ENCODE results near the gene PRSS53. TPM values are rescaled to one million over a fixed set of nuclear protein-coding genes. Genes with fewer than 3 reads are reported as not detected.
"Not testable (repeated sequence)": the region's sequence is repeated elsewhere in the genome, so short reads cannot be mapped to it uniquely, and the experiment has no call there.

The PRSS53 gene
- total RNA-seq: 1 to 10 TPM; 1.1 to 2.7 (median 1.3) TPM
- long read RNA-seq, donor 1, partial matches to known transcripts: 0 of 1 reads
- long read RNA-seq, donor 1, other reads (novel, unspliced or antisense): 1 of 1 reads
- long read RNA-seq, donor 2, partial matches to known transcripts: 0 of 1 reads
- long read RNA-seq, donor 2, other reads (novel, unspliced or antisense): 1 of 1 reads

DNA sequence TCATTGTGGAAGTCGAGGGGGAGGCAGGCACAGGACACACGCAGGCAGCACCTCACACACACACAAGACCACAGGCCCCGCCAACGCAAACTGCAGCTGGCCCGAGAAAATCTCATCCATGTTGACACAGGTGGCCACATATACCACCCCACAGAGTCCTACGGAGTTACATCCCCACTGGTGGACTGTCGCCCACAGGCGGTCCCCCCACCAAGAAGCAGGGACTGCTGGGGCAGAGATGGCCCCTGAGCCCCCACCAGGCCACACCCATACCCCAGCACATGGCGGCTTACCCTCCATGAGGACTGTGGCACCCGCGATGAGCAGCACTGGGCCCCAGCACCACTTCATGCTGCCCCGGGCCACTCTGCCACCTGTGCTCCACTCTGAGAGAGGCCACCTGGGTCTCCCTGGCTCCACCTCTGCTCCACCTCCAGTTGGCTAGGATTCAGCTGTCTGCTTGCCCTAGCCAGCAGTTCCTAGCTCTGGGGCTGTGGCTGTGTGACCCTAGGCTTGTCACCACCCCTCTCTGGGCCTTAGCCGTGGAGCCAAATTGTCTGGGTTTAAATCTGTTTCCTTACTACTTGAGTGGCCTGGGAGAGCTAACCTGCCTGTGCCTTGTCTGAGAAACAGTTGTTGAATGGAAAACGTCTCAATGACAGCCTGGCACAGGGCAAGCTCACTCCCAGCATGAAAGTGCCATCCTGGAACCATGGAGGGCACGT lies at the start of gene PRSS53:
Gene PRSS53 (minus strand): TSS at position 485 of the 725 bp plus-strand sequence. CDS start 134 bp downstream, at position 351.
- intact Hi-C loops (cut with DNase I, micrococcal nuclease): no loop called here
- no peak within 1 kb of the TSS for H3K4me3 ChIP-seq
- no peaks in the 10 kb centered on the region for H3K36me3 ChIP-seq (ENCODE audit: low read depth)
- DNase-seq (no peak), ATAC-seq (no peak)
- no peaks in the 10 kb centered on the region for H3K9me3 ChIP-seq
- H3K4me1 ChIP-seq (ENCODE audit: low read depth): peaks cover 5% of the 10 kb centered on the region
- no peak for TF ChIP-seq CTCF (IDR thresholded peaks at IDR 0.05)

GRCh38 chr16:31136822-31137499 lies 48.2 kb upstream of the PRSS53 start:
- ATAC-seq; H3K36me3 ChIP-seq (ENCODE audit: low read depth); intact Hi-C loops (cut with DNase I, micrococcal nuclease); H3K9me3 ChIP-seq; DNase-seq; H3K4me3 ChIP-seq: not testable (repeated sequence)
- H3K4me1 ChIP-seq (ENCODE audit: low read depth): peaks cover 55% of the 10 kb centered on the region

DNA sequence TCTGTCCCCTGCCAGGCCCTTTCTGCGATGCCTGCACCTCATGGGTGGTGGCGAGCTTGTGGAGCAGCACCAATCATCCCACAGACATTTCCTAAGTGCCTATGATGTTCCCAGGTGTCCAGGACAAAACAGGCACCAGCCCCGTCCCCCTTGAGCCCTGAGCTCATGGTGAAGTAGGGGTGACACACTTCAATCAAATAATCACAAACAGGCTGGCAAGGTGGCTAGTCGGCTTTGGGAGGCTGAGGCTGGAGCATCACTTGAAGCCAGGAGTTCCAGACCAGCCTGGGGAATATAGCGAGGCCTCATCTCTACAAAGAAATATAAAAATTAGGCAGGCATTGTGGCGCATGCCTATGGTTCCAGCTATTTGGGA lies 47.5 kb upstream of the PRSS53 start:
- no peaks in the 10 kb centered on the region for H3K9me3 ChIP-seq
- peaks cover 55% of the 10 kb centered on the region for H3K4me1 ChIP-seq (ENCODE audit: low read depth)
- intact Hi-C loops (cut with DNase I, micrococcal nuclease): no loop called here
- no peak for TF ChIP-seq CTCF (IDR thresholded peaks at IDR 0.05)
- H3K36me3 ChIP-seq (ENCODE audit: low read depth): no peaks in the 10 kb centered on the region
- DNase-seq (no peak), ATAC-seq (no peak)
- no peak overlapping the region for H3K4me3 ChIP-seq

- intact Hi-C loops (cut with DNase I, micrococcal nuclease): no loop called here
- no peaks in the 10 kb centered on the region for H3K9me3 ChIP-seq
- no peaks in the 10 kb centered on the region for H3K36me3 ChIP-seq (ENCODE audit: low read depth)
- ATAC-seq (peak; percentile 63), DNase-seq (peak; percentile 94 to 95 (median 95))
- peak within 1 kb of the TSS; percentile 46 for H3K4me3 ChIP-seq
- no peak for TF ChIP-seq CTCF (IDR thresholded peaks at IDR 0.05)
- peaks cover 54% of the 10 kb centered on the region for H3K4me1 ChIP-seq (ENCODE audit: low read depth)
These were observed 47.0 kb upstream of the PRSS53 start, which contains the start of gene PRSS8 for GRCh38 chr16:31135535-31136286. Gene PRSS8, minus strand, starts transcription at chr16:31135727. Its CDS starts 229 bp downstream, at chr16:31135498.

DNA sequence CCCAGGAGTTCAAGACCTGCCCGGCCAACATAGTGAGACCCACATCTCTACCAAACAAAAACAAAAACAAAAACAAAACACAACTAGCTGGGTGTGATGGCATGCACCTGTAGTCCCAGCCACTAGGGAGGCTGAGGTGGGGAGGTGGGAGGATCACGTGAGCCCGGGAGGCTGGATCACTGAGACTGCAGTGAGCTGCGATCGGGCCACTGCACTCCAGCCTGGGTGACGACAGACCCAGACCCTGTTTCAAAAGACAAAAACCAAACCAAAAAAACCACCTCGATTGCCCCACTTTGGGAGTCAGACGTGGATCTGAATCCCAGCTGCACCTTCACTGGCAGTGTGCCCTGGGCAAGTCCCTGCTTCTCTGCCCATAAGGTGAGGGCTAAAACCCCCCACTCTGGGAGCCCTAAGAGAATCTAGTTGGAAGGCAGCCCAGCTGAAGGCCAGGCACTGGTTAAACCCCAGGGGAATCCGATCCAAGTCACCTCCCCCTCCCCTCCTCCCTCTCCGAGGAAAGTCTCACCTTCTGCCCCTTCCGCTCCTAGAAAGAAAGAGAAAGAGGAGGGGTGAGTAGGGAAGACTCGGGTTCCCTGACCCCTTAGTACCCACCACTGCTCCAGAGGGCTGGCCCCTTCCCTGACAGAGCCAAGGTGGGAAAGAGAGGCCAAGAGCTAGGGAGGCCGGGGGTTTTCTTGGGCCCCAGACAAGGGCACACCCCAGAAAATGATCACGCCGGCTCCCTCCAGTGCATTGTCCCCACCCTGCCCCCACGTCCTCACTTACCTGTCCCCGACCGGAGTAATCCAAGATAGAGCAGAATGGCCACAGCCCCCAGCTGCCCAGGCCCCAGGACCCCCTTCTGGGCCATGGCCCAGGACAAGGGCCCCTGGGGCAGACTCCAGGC lies 46.1 kb upstream of the PRSS53 start:
- peaks cover 54% of the 10 kb centered on the region for H3K4me1 ChIP-seq (ENCODE audit: low read depth)
- intact Hi-C loops (cut with DNase I, micrococcal nuclease): no loop called here
- H3K36me3 ChIP-seq (ENCODE audit: low read depth): no peaks in the 10 kb centered on the region
- DNase-seq: peak; percentile 80
- H3K9me3 ChIP-seq: no peaks in the 10 kb centered on the region
- TF ChIP-seq CTCF (IDR thresholded peaks at IDR 0.05): no peak
- peak overlapping the region; percentile 46 for H3K4me3 ChIP-seq
- ATAC-seq: peak; percentile 36

Measured in mucosa of descending colon (tissue), 3 donors.